ENCODE results near the gene SH2B3. TPM values are rescaled to one million over a fixed set of nuclear protein-coding genes. Genes with fewer than 3 reads are reported as not detected.

Gene SH2B3
- total and polyA plus RNA-seq, 9 of the 15 experiments (the other 6 are each of a cell fraction or from before 2014, with no cell fraction given) = 10.8 to 75.3 (median 37.4) TPM

GRCh38 chr12:111409780-111410430, 4.2 kb downstream of the SH2B3 start (continued):
- TF ChIP-seq SLC30A9 (CRISPR knock-in tag; IDR thresholded peaks at IDR 0.05) (no peak), ZNF583 (CRISPR knock-in tag; IDR thresholded peaks at IDR 0.05) (peak; percentile 31; the same call in 1 of the 2 replicates), IFI16 (CRISPR knock-in tag; IDR thresholded peaks at IDR 0.05) (no peak), ZSCAN29 (IDR thresholded peaks at IDR 0.05) (no peak), ZNF764 (CRISPR knock-in tag; IDR thresholded peaks at IDR 0.05; ENCODE audit: low read depth) (no peak), RUNX1 (IDR thresholded peaks at IDR 0.05; ENCODE audit: low read depth) (no peak), JUN (IDR thresholded peaks at IDR 0.05; ENCODE audit: borderline replicate concordance, low read depth, low read length) (0 out of 2 replicates have a peak, but pooled peaks have one; percentile 18), JUN (CRISPR knock-in tag; IDR thresholded peaks at IDR 0.05; ENCODE audit: borderline replicate concordance) (no peak), RBM17 (IDR thresholded peaks at IDR 0.05; ENCODE audit: borderline replicate concordance, low read depth, low read length) (no peak), ZNF75A (CRISPR knock-in tag; IDR thresholded peaks at IDR 0.05) (no peak), MYC (IDR thresholded peaks at IDR 0.05; ENCODE audit: low read depth, low read length) (no peak; the same call in 1 of the 2 replicates), MYC (CRISPR knock-in tag; IDR thresholded peaks at IDR 0.05; ENCODE audit: borderline replicate concordance, low read depth) (no peak), NFIX (CRISPR knock-in tag; IDR thresholded peaks at IDR 0.05; ENCODE audit: low read depth) (no peak), THAP12 (CRISPR knock-in tag; IDR thresholded peaks at IDR 0.05) (no peak), ZNF511 (CRISPR knock-in tag; IDR thresholded peaks at IDR 0.05) (no peak), ZNF586 (CRISPR knock-in tag; conservative IDR thresholded peaks at IDR 0.05) (no peak), ZBTB34 (CRISPR knock-in tag; IDR thresholded peaks at IDR 0.05) (no peak), DEAF1 (CRISPR knock-in tag; IDR thresholded peaks at IDR 0.05) (no peak), CXXC5 (CRISPR knock-in tag; IDR thresholded peaks at IDR 0.05) (no peak), RAD51 (IDR thresholded peaks at IDR 0.05; ENCODE audit: borderline replicate concordance, low read depth) (no peak), TFAM (CRISPR knock-in tag; conservative IDR thresholded peaks at IDR 0.05) (no peak), CTCF (IDR thresholded peaks at IDR 0.05 in 2 of 3, conservative IDR thresholded peaks at IDR 0.05 in 1 of 3; ENCODE audit: insufficient read depth in 2 of 3, low read depth in 1 of 3, low read length in 3 of 3) (no peak)
